Retinal pigment epithelial cell (primary cell): ENCODE measurements around the gene PROB1.

ENCODE experiments used
- DNase-seq: peaks from one replicate; pipeline ENCODE4 v3.0.0-alpha.2; 2010; ENCODE audit warnings: low read depth
- H3K4me3 ChIP-seq: 2 replicates; pipeline ENCODE4 v1.5.1; 2011; ENCODE audit warnings: mild to moderate bottlenecking, low read length, control low read depth, moderate library complexity
- CTCF ChIP-seq: conservative IDR thresholded peaks from 2 replicates; pipeline ENCODE4 v1.5.1; 2011; ENCODE audit warnings: low read depth, low read length, control low read depth, inconsistent platforms

Gene PROB1

GRCh38 chr5:139374909-139375308 is 20.0 kb downstream of the PROB1 start:
- no peak for DNase-seq
- TF ChIP-seq CTCF = no peak
- H3K4me3 ChIP-seq = no peak overlapping the region

DNA sequence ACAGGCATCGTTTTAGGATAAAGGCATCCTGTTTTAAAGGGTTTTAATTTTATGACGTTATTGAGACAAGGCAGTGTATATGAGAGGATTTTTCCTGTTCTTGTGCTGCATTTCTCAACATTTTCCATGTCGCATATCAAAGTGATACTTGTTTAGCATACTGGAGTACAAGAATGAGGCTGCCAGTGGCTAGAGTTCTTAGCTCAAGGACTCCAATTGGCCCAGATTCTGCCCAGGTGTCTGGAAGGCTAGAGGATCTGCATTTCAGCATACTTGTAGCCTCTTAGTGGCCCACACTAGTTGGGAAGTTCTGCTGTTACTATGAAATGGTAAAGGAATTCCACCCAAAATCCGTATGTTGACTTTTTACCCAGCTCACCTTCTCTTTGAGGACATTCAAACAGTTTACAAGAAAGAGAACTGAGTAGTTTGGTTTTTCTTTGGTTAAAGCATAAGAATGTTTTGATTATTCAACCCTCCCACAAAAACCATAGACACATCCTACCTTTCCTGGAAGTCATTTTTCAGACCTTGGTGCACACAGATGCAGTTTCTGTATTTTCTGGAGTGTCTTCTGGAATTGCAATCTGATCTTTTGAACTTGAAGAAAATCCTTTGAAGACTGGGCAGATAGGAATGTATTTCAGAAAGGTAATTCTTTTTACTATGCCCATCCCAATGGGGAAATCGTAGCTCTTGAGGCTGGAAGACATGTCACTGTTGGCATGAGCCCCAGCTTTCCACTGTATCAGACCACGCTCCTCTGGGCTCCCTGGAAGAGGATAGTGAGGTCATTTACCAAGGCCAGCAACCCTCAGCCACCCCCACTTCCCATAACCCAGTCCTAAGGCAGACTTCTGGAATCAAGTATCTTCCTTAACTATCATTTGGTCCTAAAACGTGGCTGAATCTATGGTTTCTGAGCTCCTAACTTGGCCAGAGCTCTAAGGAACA is 23.1 kb downstream of the PROB1 start:
- no peak overlapping the region for H3K4me3 ChIP-seq
- no peak for DNase-seq
- TF ChIP-seq CTCF = no peak

GRCh38 chr5:139369181-139369580 is 25.7 kb downstream of the PROB1 start:
- no peak for TF ChIP-seq CTCF
- DNase-seq = no peak
- no peak overlapping the region for H3K4me3 ChIP-seq

GRCh38 chr5:139368613-139369012 is 26.3 kb downstream of the PROB1 start:
- DNase-seq = no peak
- TF ChIP-seq CTCF = peak; percentile 16
- H3K4me3 ChIP-seq = no peak overlapping the region

DNA sequence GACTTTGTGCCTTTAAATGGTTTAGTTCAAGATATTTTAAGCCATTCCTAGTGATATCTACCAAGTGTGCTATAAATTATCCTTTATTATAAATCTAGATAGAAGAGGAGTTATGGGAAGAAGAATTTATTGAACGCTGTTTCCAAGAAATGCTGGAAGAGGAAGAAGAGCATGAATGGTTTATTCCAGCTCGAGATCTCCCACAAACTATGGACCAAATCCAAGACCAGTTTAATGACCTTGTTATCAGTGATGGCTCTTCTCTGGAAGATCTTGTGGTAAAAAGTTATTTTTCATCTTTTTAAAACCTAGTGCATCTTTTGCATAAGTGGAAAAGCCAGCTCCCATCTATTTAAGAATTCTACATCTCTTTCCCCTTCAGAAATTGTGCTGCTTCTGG is 30.4 kb downstream of the PROB1 start:
- no peak for DNase-seq
- no peak for TF ChIP-seq CTCF
- no peak overlapping the region for H3K4me3 ChIP-seq

DNA sequence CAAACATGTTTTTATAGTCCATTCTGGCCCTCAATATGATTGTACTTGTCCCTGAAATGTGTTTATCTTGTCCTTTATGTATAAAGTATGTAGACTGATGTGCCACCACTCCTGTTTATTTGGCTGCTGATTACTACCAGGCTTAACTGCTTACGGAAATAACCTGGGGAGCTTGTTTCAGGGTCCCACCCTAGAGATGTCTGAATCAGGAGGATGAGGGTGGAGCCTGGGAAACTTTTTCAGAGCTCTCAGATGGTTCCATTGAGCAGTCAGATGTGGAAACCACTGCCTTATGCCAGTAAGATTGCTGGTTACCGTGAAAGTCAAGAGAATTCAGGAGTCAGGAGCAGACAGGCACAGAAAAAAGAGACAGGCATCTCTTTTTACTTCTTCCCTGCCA is 31.0 kb downstream of the PROB1 start:
- TF ChIP-seq CTCF = no peak
- no peak for DNase-seq

DNA sequence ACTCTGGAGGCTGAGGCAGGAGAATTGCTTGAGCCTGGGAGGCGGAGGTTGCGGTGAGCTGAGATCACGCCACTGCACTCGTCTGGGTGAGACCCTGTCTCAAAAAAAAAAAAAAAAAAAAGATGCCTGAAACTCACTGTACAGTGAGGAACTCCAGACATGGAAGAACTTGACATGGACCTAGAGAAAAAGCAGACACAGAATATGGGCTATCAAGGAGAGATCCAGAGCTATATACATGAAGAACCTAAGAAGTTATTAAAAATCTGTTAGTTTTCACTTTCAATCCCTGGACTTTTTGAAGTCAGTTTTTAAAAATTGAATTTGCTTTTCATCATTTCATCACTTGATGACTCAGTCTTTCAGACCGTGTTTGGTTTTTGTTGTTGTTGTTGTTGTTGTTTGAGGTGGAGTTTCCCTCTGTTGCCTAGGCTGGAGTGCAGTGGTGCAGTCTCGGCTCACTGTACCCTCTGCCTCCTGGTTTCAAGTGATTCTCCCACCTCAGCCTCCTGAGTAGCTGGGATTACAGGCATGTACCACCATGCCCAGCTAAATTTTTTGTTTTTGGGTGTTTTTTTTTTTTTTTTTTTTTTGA is 33.0 kb downstream of the PROB1 start:
- H3K4me3 ChIP-seq = no peak overlapping the region
- no peak for TF ChIP-seq CTCF
- DNase-seq = no peak

More for the DNA sequence above, 31.0 kb downstream of the PROB1 start:
- H3K4me3 ChIP-seq = no peak overlapping the region
